Measurements from ENCODE around the gene C12orf57.

C12orf57 gene

GRCh38 chr12:6980740-6981139 lies 36.9 kb downstream of the C12orf57 start:
- intact Hi-C loops (cut with micrococcal nuclease), result no loop called here

GRCh38 chr12:6981152-6982052 lies 37.6 kb downstream of the C12orf57 start:
- intact Hi-C loops (cut with micrococcal nuclease), result no loop called here
- no peak overlapping the region for H3K27ac Mint-ChIP-seq
- H3K4me1 Mint-ChIP-seq (ENCODE audit: low read depth), result peaks cover 9% of the 10 kb centered on the region
- H3K9me3 Mint-ChIP-seq, result no peaks in the 10 kb centered on the region
- H3K36me3 Mint-ChIP-seq (ENCODE audit: low read depth), result peaks cover 80% of the 10 kb centered on the region
- no peaks in the 10 kb centered on the region for H3K27me3 Mint-ChIP-seq
- H3K4me3 Mint-ChIP-seq, result no peak overlapping the region

More at GRCh38 chr12:6980740-6981139, 36.9 kb downstream of the C12orf57 start:
- Mint-ChIP-seq H3K27me3 (no peaks in the 10 kb centered on the region), H3K4me1 (ENCODE audit: low read depth) (peaks cover 9% of the 10 kb centered on the region), H3K9me3 (no peaks in the 10 kb centered on the region), H3K4me3 (no peak overlapping the region), H3K36me3 (ENCODE audit: low read depth) (peaks cover 80% of the 10 kb centered on the region), H3K27ac (no peak overlapping the region)

- H3K27me3 Mint-ChIP-seq, result no peaks in the 10 kb centered on the region
- no peak overlapping the region for H3K4me3 Mint-ChIP-seq
- H3K4me1 Mint-ChIP-seq (ENCODE audit: low read depth), result peaks cover 9% of the 10 kb centered on the region
- intact Hi-C loops (cut with micrococcal nuclease), result no loop called here
- peaks cover 80% of the 10 kb centered on the region for H3K36me3 Mint-ChIP-seq (ENCODE audit: low read depth)
- H3K9me3 Mint-ChIP-seq, result no peaks in the 10 kb centered on the region
- H3K27ac Mint-ChIP-seq, result no peak overlapping the region
These were observed 38.7 kb downstream of the C12orf57 start for GRCh38 chr12:6982532-6982931.

GRCh38 chr12:6987956-6988553 lies 44.2 kb downstream of the C12orf57 start:
- intact Hi-C loops (cut with micrococcal nuclease), result no loop called here
- Mint-ChIP-seq H3K9me3 (no peaks in the 10 kb centered on the region), H3K36me3 (ENCODE audit: low read depth) (peaks cover 48% of the 10 kb centered on the region), H3K4me3 (no peak overlapping the region), H3K27me3 (no peaks in the 10 kb centered on the region), H3K27ac (no peak overlapping the region), H3K4me1 (ENCODE audit: low read depth) (no peaks in the 10 kb centered on the region)
